ENCODE results near the gene NDUFS2. TPM values are rescaled to one million over a fixed set of nuclear protein-coding genes. Genes with fewer than 3 reads are reported as not detected.

The NDUFS2 gene
- total and polyA plus RNA-seq, 3 donors from 2014 or later, result 82.9 to 129 (median 117) TPM

DNA sequence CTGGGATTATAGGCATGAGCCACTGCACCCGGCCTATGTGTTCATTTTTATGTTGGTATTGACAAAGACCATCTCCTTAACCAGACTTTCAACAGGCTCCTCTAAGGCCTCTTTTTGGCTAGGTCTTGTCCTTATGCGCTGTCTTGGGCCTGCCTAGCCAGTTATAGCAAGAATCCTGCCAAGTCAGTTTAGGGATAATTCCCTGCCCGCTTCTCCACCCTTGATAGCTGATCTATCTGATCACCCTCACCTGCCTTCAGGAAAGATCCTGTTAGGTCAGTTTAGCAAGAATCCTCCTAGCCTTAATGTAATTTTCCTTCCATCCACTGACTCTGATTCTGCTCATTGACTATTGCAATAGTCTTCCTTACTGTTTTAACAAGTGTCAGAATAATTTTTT is 22.5 kb upstream of the NDUFS2 start:
- no peaks in the 10 kb centered on the region for H3K27me3 ChIP-seq
- peaks cover 10% of the 10 kb centered on the region for H3K4me1 ChIP-seq
- H3K36me3 ChIP-seq (ENCODE audit: low read depth, missing control alignments), result no peaks in the 10 kb centered on the region
- no peak for DNase-seq
- WGBS, 2 donors, result 91 to 94% methylated on average over 3 of the region's 3 CpGs
- intact Hi-C loops (cut with DNase I; ENCODE audit: low total_unique reads), result no loop called here
- H3K4me3 ChIP-seq, result no peak overlapping the region
- TF ChIP-seq, protein P1, sequence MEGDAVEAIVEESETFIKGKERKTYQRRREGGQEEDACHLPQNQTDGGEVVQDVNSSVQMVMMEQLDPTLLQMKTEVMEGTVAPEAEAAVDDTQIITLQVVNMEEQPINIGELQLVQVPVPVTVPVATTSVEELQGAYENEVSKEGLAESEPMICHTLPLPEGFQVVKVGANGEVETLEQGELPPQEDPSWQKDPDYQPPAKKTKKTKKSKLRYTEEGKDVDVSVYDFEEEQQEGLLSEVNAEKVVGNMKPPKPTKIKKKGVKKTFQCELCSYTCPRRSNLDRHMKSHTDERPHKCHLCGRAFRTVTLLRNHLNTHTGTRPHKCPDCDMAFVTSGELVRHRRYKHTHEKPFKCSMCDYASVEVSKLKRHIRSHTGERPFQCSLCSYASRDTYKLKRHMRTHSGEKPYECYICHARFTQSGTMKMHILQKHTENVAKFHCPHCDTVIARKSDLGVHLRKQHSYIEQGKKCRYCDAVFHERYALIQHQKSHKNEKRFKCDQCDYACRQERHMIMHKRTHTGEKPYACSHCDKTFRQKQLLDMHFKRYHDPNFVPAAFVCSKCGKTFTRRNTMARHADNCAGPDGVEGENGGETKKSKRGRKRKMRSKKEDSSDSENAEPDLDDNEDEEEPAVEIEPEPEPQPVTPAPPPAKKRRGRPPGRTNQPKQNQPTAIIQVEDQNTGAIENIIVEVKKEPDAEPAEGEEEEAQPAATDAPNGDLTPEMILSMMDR (IDR thresholded peaks at IDR 0.05), result no peak
- TF ChIP-seq POLR2A (IDR thresholded peaks at IDR 0.05), result no peak
- H3K9me3 ChIP-seq, result no peaks in the 10 kb centered on the region
- no peak overlapping the region for H3K27ac ChIP-seq

DNA sequence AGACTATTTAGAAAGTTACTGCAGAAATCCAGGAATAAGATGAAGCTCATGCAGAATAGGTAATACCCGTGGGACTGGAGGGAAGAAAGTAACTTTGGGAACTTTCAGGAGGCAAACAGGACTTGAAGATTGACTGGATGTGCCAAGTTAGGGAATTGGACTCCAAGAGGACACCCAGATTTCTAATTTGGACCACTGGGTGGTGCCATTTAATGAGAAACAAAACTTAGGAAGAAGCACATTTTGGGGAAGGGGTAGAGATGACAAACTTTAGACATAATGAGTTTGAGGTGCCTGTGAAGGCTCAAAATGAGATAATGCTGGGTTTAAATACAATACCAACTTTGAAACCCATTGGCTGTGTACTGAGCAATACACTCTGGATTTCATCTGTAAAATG is 21.5 kb upstream of the NDUFS2 start:
- intact Hi-C loops (cut with DNase I; ENCODE audit: low total_unique reads), result no loop called here
- no peak for DNase-seq
- Histone ChIP-seq H3K9me3 (no peaks in the 10 kb centered on the region), H3K27me3 (no peaks in the 10 kb centered on the region), H3K4me1 (peaks cover 10% of the 10 kb centered on the region), H3K4me3 (no peak overlapping the region), H3K27ac (no peak overlapping the region), H3K36me3 (ENCODE audit: low read depth, missing control alignments) (no peaks in the 10 kb centered on the region)
- 84 to 89% methylated on average over 1 of the region's 1 CpG for WGBS, 2 donors
- TF ChIP-seq, protein P1 (IDR thresholded peaks at IDR 0.05), result peak in 1 of 3 experiments; percentile 7
- no peak for TF ChIP-seq POLR2A (IDR thresholded peaks at IDR 0.05)

DNA sequence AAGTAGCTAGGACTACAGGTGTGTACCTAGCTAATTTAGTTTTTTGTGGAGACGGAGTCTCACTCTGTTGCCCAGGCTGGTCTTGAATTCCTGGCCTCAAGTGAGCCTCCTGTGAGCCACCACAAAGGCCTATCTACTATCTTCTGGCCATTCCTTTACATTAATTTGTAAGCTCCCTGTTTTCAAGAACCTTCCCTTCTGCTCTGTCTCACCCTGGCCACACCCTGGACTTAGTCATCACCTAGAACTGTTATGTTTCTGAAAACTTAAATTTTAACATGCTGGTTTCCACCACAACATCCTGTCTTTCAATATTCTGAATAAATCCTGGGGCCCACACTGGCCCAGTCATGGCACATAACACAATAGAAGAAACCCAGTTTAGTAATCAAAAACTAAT is 20.0 kb upstream of the NDUFS2 start:
- DNase-seq, result no peak
- H3K36me3 ChIP-seq (ENCODE audit: low read depth, missing control alignments), result no peaks in the 10 kb centered on the region
- H3K27ac ChIP-seq, result no peak overlapping the region
- no peaks in the 10 kb centered on the region for H3K4me1 ChIP-seq
- no peaks in the 10 kb centered on the region for H3K9me3 ChIP-seq
- no peaks in the 10 kb centered on the region for H3K27me3 ChIP-seq
- TF ChIP-seq POLR2A (IDR thresholded peaks at IDR 0.05), result no peak
- intact Hi-C loops (cut with DNase I; ENCODE audit: low total_unique reads), result no loop called here
- WGBS, 2 donors, result 95 to 100% methylated on average over 1 of the region's 1 CpG
- no peak overlapping the region for H3K4me3 ChIP-seq

DNA sequence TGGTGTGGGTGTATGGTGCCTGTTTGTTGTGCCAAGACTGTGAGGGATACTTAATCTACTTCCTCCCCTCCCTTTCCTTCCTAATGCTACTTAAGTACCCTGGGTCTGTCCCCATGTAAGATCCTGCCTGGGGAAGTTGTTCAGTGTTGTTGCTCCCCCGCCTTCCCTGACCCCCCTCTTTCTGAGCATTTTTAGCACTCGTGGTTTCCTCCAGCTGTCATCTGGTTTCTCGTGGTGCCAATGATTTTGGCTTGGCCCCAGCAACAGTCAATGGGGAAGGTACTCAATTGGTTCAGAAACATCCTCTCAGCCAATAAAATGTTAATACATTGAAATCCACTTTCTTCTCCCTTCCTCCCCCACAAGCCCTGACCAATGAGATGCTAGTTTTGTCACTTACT is 16.9 kb upstream of the NDUFS2 start:
- no peaks in the 10 kb centered on the region for H3K9me3 ChIP-seq
- peak; percentile 52 for DNase-seq
- H3K27me3 ChIP-seq, result no peaks in the 10 kb centered on the region
- no peak overlapping the region for H3K4me3 ChIP-seq
- H3K27ac ChIP-seq, result peak overlapping the region in 1 of 2 donors; percentile 61
- H3K36me3 ChIP-seq (ENCODE audit: low read depth, missing control alignments), result no peaks in the 10 kb centered on the region
- 28 to 37% methylated on average over 3 of the region's 3 CpGs for WGBS, 2 donors
- no peaks in the 10 kb centered on the region for H3K4me1 ChIP-seq
- intact Hi-C loops (cut with DNase I; ENCODE audit: low total_unique reads), result no loop called here
- TF ChIP-seq, protein P1 (IDR thresholded peaks at IDR 0.05), result no peak
- no peak for TF ChIP-seq POLR2A (IDR thresholded peaks at IDR 0.05)

DNA sequence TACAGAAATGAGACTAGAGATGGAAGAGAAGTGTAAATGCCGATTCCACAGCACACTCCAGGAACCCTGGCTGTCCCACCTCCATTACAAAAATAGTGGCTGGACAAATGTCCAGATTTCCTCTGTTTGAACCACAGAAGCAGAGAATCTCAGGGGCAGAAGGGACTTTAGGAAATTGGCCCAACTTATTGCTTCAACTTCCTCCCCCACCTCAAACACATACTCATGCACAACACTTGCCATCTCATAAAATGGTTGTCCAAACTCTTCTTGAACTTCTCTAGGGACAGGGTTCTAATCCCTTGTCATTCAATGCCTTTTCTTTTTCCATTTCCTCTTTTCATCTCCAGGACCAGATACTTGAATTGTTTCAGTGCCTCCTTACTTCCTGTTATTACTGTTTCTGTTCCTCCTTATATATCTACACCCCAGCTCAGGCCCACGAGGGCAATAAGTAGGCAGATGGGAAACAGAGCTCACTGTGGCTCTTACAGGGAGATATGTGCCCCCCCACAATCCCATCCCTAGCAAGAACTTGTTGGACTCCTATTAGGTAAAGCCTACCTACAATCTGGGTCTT is 16.3 kb upstream of the NDUFS2 start:
- H3K4me3 ChIP-seq, result no peak overlapping the region
- WGBS, 2 donors, result 40 to 60% methylated on average over 2 of the region's 2 CpGs
- H3K9me3 ChIP-seq, result no peaks in the 10 kb centered on the region
- intact Hi-C loops (cut with DNase I; ENCODE audit: low total_unique reads), result no loop called here
- peak overlapping the region in 1 of 2 donors; percentile 61 for H3K27ac ChIP-seq
- no peaks in the 10 kb centered on the region for H3K4me1 ChIP-seq
- no peak for TF ChIP-seq POLR2A (IDR thresholded peaks at IDR 0.05)
- TF ChIP-seq, protein P1 (IDR thresholded peaks at IDR 0.05), result no peak
- DNase-seq, result no peak
- no peaks in the 10 kb centered on the region for H3K27me3 ChIP-seq
- no peaks in the 10 kb centered on the region for H3K36me3 ChIP-seq (ENCODE audit: low read depth, missing control alignments)

Measured in testis (tissue), 3 donors.